ENCODE results near the gene CMAS. TPM values are rescaled to one million over a fixed set of nuclear protein-coding genes. Genes with fewer than 3 reads are reported as not detected.

CMAS gene
- polyA plus RNA-seq, 1 of the 3 experiments (the other 2 are of a cell fraction) = 16.0 TPM

GRCh38 chr12:22069851-22070250, 23.8 kb downstream of the CMAS start:
- no peak overlapping the region for H3K9ac ChIP-seq
- TF ChIP-seq MAX (IDR thresholded peaks at IDR 0.05; ENCODE audit: low read depth) = no peak
- no peak for TF ChIP-seq SIN3A (IDR thresholded peaks at IDR 0.05; ENCODE audit: borderline replicate concordance, low read depth, low read length)
- no peak for TF ChIP-seq REST (IDR thresholded peaks at IDR 0.05; ENCODE audit: low read depth, low read length)
- TF ChIP-seq IRF3 (IDR thresholded peaks at IDR 0.05; ENCODE audit: low read depth, low read length) = no peak
- TF ChIP-seq GABPA (IDR thresholded peaks at IDR 0.05; ENCODE audit: low read depth) = no peak
- TF ChIP-seq RXRA (IDR thresholded peaks at IDR 0.05; ENCODE audit: borderline replicate concordance, low read depth) = no peak
- no peak for TF ChIP-seq USF1 (IDR thresholded peaks at IDR 0.05; ENCODE audit: borderline replicate concordance, low read depth)
- no peak for TF ChIP-seq EP300 (IDR thresholded peaks at IDR 0.05; ENCODE audit: borderline replicate concordance in 1 of 2, low read depth in 1 of 2, low read length in 1 of 2)
- no peak for TF ChIP-seq NRF1 (IDR thresholded peaks at IDR 0.05; ENCODE audit: low read depth, low read length)
- no peak for TF ChIP-seq CTCF (IDR thresholded peaks at IDR 0.05)
- no peak for TF ChIP-seq TCF12 (IDR thresholded peaks at IDR 0.05)
- no peak for TF ChIP-seq RCOR1 (IDR thresholded peaks at IDR 0.05; ENCODE audit: low read length)
- no peak for TF ChIP-seq TEAD4 (IDR thresholded peaks at IDR 0.05; ENCODE audit: borderline replicate concordance, insufficient read depth)
- no peak for TF ChIP-seq YY1 (IDR thresholded peaks at IDR 0.05; ENCODE audit: low read depth)
- TF ChIP-seq POLR2AphosphoS5 (IDR thresholded peaks at IDR 0.05; ENCODE audit: low read depth, low read length) = no peak
- no peak for TF ChIP-seq TAF1 (IDR thresholded peaks at IDR 0.05; ENCODE audit: borderline replicate concordance, low read depth, low read length)
- TF ChIP-seq NFIC (IDR thresholded peaks at IDR 0.05; ENCODE audit: borderline replicate concordance) = no peak
- TF ChIP-seq GATA2 (CRISPR knock-in tag; IDR thresholded peaks at IDR 0.05) = no peak
- no peaks in the 10 kb centered on the region for H4K20me1 ChIP-seq (ENCODE audit: insufficient read depth)
- no peak for DNase-seq
- H3K9me3 ChIP-seq = no peaks in the 10 kb centered on the region
- WGBS (ENCODE audit: low lambda C conversion rate) = 54% methylated on average over 1 of the region's 1 CpG
- no peak overlapping the region for H2AFZ ChIP-seq (ENCODE audit: low read depth)
- H3K27me3 ChIP-seq (ENCODE audit: insufficient read depth) = no peaks in the 10 kb centered on the region; the same call in 1 of the 2 replicates
- H3K4me2 ChIP-seq = no peak overlapping the region
- no peak overlapping the region for H3K4me3 ChIP-seq (ENCODE audit: low read depth in 2 of 2, low read length in 1 of 2)
- ChIA-PET POLR2A (no interaction called here), CTCF (interaction anchor here (1.1 to 3.4 kb wide), 2 partner anchors 13 kb away, joined by 3 to 13 read pairs; no protein-coding TSS in a partner anchor)
- peaks cover 13 to 16% of the 10 kb centered on the region in 2 experiments for H3K36me3 ChIP-seq (replicated peaks in 1 of 2; ENCODE audit: control insufficient read depth in 1 of 2, insufficient read depth in 2 of 2, low read length in 1 of 2)
- H3K27ac ChIP-seq (ENCODE audit: low read depth in 2 of 2, low read length in 1 of 2) = no peak overlapping the region
- no peaks in the 10 kb centered on the region for H3K9me2 ChIP-seq
- no peaks in the 10 kb centered on the region for H3K4me1 ChIP-seq (ENCODE audit: control insufficient read depth in 1 of 2, insufficient read depth in 2 of 2, low read depth in 1 of 2, low read length in 1 of 2)
- H3K79me2 ChIP-seq (ENCODE audit: insufficient read depth) = no peaks in the 10 kb centered on the region
- H3F3A ChIP-seq (replicated peaks; ENCODE audit: insufficient read depth) = no peaks in the 10 kb centered on the region

Measured in SK-N-SH (cell line).